Smooth muscle cell (in vitro differentiated cells): Measurements from ENCODE around the gene PROSER3. TPM values are rescaled to one million over a fixed set of nuclear protein-coding genes. Genes with fewer than 3 reads are reported as not detected.

ENCODE experiments used
- DNase-seq: peaks from one replicate; lab custom pipeline; 2025; ENCODE audit not compliant: unreplicated experiment; lab: John Stamatoyannopoulos, UW
- H2AFZ ChIP-seq: fragments of 200-600 bp; sonication (generic); 2 replicates; pipeline ENCODE4 v1.6.0; 2016; ENCODE audit warnings: antibody characterized with exemption, low read depth, mild to moderate bottlenecking
- H3F3A ChIP-seq: fragments of 200-600 bp; sonication (generic); 2 replicates; pipeline ENCODE4 v1.6.0; 2017; ENCODE audit warnings: antibody characterized with exemption, low read depth
- H3K27ac ChIP-seq: fragments of 200-600 bp; sonication (generic); 2 replicates; pipeline ENCODE4 v1.5.1; 2016; ENCODE audit warnings: low read depth, mild to moderate bottlenecking
- H3K27me3 ChIP-seq: fragments of 200-600 bp; sonication (generic); 2 replicates; pipeline ENCODE4 v1.6.1; 2016; ENCODE audit warnings: low read depth, mild to moderate bottlenecking
- H3K36me3 ChIP-seq: fragments of 200-600 bp; sonication (generic); 2 replicates; pipeline ENCODE4 v1.5.1; 2016; ENCODE audit warnings: low read depth
- H3K4me1 ChIP-seq: fragments of 200-600 bp; sonication (generic); 2 replicates; pipeline ENCODE4 v1.5.1; 2016; ENCODE audit warnings: low read depth
- H3K4me2 ChIP-seq: fragments of 200-600 bp; sonication (generic); 2 replicates; pipeline ENCODE4 v1.6.0; 2016; ENCODE audit warnings: mild to moderate bottlenecking
- H3K4me3 ChIP-seq: fragments of 200-600 bp; sonication (generic); 2 replicates; pipeline ENCODE4 v1.5.1; 2016; ENCODE audit warnings: mild to moderate bottlenecking
- H3K79me2 ChIP-seq: fragments of 200-600 bp; sonication (generic); 2 replicates; pipeline ENCODE4 v1.6.0; 2016; ENCODE audit warnings: low read depth, mild to moderate bottlenecking
- H3K9ac ChIP-seq: fragments of 200-600 bp; sonication (generic); 2 replicates; pipeline ENCODE4 v1.6.0; 2016; ENCODE audit warnings: low read depth
- H3K9me3 ChIP-seq: fragments of 200-600 bp; sonication (generic); replicated peaks from 2 replicates; pipeline ENCODE4 v1.5.1; 2016; ENCODE audit warnings: low read depth
- H4K20me1 ChIP-seq: fragments of 200-600 bp; sonication (generic); 2 replicates; pipeline ENCODE4 v1.6.0; 2016; ENCODE audit warnings: low read depth
- WGBS: methylation state at CpG from one replicate; pipeline ENCODE4 v1.1.7; 2016; ENCODE audit warnings: low lambda C conversion rate; 5-methylcytosine and 5-hydroxymethylcytosine counted together
- polyA plus RNA-seq: library from polyadenylated mRNA; unstranded; fragments of >200 nt; fragmentation: Nextera tagmentation; extraction: Ambion mirVana; gene quantifications from 2 replicates; pipeline ENCODE4 v1.2.1, GENCODE V29; 2016
- total RNA-seq: library from RNA; depleted of rRNA; stranded (reverse); fragments of >200 nt; gene quantifications from 2 replicates; pipeline ENCODE4 v1.2.3, GENCODE V29; 2014
- TF ChIP-seq, protein P1 (sequence below): fragments of 200-600 bp; sonication (generic); IDR thresholded peaks from 2 replicates; pipeline ENCODE4 v1.5.1; 2017; ENCODE audit warnings: borderline replicate concordance, mild to moderate bottlenecking, antibody characterized with exemption; ENCODE audit not compliant: insufficient read depth, poor library complexity, severe bottlenecking

The PROSER3 gene
- total and polyA plus RNA-seq, 2 experiments from 2014 or later, result 13.7 to 24.8 TPM

DNA sequence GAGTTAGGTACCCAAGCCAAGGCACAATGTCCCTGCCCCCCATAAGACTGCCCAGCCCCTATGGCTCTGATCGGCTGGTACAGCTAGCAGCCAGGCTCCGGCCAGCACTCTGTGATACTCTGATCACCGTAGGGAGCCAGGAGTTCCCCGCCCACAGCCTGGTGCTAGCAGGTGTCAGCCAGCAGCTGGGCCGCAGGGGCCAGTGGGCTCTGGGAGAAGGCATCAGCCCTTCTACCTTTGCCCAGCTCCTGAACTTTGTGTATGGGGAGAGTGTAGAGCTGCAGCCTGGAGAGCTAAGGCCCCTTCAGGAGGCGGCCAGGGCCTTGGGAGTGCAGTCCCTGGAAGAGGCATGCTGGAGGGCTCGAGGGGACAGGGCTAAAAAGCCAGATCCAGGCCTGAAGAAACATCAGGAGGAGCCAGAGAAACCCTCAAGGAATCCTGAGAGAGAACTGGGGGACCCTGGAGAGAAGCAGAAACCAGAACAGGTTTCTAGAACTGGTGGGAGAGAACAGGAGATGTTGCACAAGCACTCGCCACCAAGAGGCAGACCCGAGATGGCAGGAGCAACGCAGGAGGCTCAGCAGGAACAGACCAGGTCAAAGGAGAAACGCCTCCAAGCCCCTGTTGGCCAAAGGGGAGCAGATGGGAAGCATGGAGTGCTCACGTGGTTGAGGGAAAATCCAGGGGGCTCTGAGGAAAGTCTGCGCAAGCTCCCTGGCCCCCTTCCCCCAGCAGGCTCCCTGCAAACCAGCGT lies 43.2 kb upstream of the PROSER3 start:
- no peak overlapping the region for H3K27ac ChIP-seq
- no peak for DNase-seq
- no peaks in the 10 kb centered on the region for H3F3A ChIP-seq
- WGBS, result 83% methylated on average over 14 of the region's 14 CpGs
- H3K4me2 ChIP-seq, result no peak overlapping the region
- H3K4me1 ChIP-seq, result peaks cover 12% of the 10 kb centered on the region
- H2AFZ ChIP-seq, result no peak overlapping the region
- peaks cover 15% of the 10 kb centered on the region for H4K20me1 ChIP-seq
- TF ChIP-seq, protein P1, sequence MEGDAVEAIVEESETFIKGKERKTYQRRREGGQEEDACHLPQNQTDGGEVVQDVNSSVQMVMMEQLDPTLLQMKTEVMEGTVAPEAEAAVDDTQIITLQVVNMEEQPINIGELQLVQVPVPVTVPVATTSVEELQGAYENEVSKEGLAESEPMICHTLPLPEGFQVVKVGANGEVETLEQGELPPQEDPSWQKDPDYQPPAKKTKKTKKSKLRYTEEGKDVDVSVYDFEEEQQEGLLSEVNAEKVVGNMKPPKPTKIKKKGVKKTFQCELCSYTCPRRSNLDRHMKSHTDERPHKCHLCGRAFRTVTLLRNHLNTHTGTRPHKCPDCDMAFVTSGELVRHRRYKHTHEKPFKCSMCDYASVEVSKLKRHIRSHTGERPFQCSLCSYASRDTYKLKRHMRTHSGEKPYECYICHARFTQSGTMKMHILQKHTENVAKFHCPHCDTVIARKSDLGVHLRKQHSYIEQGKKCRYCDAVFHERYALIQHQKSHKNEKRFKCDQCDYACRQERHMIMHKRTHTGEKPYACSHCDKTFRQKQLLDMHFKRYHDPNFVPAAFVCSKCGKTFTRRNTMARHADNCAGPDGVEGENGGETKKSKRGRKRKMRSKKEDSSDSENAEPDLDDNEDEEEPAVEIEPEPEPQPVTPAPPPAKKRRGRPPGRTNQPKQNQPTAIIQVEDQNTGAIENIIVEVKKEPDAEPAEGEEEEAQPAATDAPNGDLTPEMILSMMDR, result no peak
- H3K4me3 ChIP-seq, result no peak overlapping the region
- no peaks in the 10 kb centered on the region for H3K9me3 ChIP-seq
- no peaks in the 10 kb centered on the region for H3K27me3 ChIP-seq
- no peaks in the 10 kb centered on the region for H3K36me3 ChIP-seq
- H3K79me2 ChIP-seq, result peaks cover 16% of the 10 kb centered on the region
- H3K9ac ChIP-seq, result no peak overlapping the region

DNA sequence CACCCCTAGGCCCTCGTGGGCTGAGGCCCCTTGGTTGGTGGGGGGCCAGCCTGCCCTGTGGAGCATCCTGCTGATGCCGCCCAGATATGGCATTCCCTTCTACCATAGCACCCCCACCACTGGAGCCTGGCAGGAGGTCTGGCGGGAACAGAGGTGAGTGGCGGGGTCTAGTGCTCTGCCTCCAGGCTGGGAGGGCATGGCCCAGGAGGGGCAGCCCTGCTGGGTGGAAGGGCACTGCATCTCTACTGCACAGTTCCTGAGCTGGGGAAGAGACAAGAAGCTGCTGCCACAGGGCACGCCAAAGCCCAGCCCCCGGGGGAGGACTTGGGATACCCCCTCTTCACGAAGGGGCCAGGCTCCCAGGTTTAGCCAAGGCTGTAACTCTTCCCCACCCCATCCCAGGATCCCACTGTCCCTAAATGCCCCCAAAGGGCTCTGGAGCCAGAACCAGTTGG lies 42.6 kb upstream of the PROSER3 start:
- H3K4me2 ChIP-seq, result peak overlapping the region; percentile 91
- WGBS, result 82% methylated on average over 7 of the region's 7 CpGs

DNA sequence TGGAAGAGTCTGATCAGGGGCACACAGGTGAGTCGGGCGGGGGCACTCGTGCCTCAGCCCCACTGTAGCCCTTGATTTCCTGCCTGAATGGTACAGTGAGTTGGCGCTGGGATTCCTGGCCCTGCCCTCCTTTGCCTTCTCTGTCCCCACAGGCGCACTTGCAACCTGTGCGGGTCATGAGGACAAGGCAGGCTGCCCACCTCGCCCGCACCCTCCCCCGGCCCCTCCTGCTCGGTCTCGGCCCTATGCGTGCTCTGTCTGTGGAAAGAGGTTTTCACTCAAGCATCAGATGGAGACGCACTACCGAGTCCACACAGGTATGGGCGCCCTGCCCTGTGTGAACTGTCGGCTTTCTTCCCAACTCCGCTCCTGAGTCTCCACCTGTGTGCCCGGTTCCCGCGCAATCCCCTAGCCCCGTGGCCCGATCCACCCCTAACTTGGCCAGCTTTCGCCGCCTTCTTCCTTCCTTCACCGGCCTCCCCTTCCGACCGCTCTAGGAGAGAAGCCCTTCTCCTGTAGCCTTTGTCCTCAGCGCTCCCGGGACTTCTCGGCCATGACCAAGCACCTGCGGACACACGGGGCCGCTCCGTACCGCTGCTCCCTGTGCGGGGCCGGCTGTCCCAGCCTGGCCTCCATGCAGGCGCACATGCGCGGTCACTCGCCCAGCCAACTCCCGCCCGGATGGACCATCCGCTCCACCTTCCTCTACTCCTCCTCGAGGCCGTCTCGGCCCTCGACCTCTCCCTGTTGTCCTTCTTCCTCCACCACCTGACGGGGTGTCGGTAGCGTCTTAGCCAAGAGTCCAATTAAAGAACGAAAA lies 41.8 kb upstream of the PROSER3 start:
- WGBS, result 7% methylated on average over 50 of the region's 52 CpGs
- Histone ChIP-seq H3K9ac (peak overlapping the region; percentile 15), H4K20me1 (peaks cover 20% of the 10 kb centered on the region), H3K27me3 (no peaks in the 10 kb centered on the region), H3K4me2 (peak overlapping the region; percentile 91), H3K4me3 (peak overlapping the region; percentile 78), H3K9me3 (no peaks in the 10 kb centered on the region), H3K27ac (no peak overlapping the region), H3K79me2 (peaks cover 30% of the 10 kb centered on the region), H3K36me3 (no peaks in the 10 kb centered on the region), H3F3A (no peaks in the 10 kb centered on the region), H3K4me1 (peaks cover 12% of the 10 kb centered on the region), H2AFZ (peak overlapping the region; percentile 88)
- TF ChIP-seq, protein P1, result no peak
- no peak for DNase-seq

More for the DNA sequence above, 42.6 kb upstream of the PROSER3 start:
- H3K27me3 ChIP-seq, result no peaks in the 10 kb centered on the region
- DNase-seq, result no peak
- TF ChIP-seq, protein P1, result no peak
- H3K79me2 ChIP-seq, result peaks cover 22% of the 10 kb centered on the region
- no peak overlapping the region for H2AFZ ChIP-seq
- no peak overlapping the region for H3K4me3 ChIP-seq
- peaks cover 12% of the 10 kb centered on the region for H3K4me1 ChIP-seq
- H3K9me3 ChIP-seq, result no peaks in the 10 kb centered on the region
- no peaks in the 10 kb centered on the region for H3F3A ChIP-seq
- H4K20me1 ChIP-seq, result peaks cover 20% of the 10 kb centered on the region
- no peaks in the 10 kb centered on the region for H3K36me3 ChIP-seq
- no peak overlapping the region for H3K9ac ChIP-seq
- no peak overlapping the region for H3K27ac ChIP-seq
